GM19025 (cell line): ENCODE data around the gene ZNF648.
"Not testable (repeated sequence)": the region's sequence is repeated elsewhere in the genome, so short reads cannot be mapped to it uniquely, and the experiment has no call there.

ENCODE experiments used
- ATAC-seq: cut with Tn5 transposase; IDR thresholded peaks from one replicate; pipeline ENCODE4 v1.9.1; 2021; ENCODE audit warnings: mild to moderate bottlenecking, low read depth, moderate library complexity; ENCODE audit not compliant: unreplicated experiment

Gene ZNF648

GRCh38 chr1:182032251-182032650 lies 29.3 kb downstream of the ZNF648 start:
- ATAC-seq, result no peak

- ATAC-seq, result peak; percentile 91
Observed at GRCh38 chr1:182029379-182030331, 31.9 kb downstream of the ZNF648 start.

- no peak for ATAC-seq
Observed at GRCh38 chr1:182029002-182029378, 32.5 kb downstream of the ZNF648 start.

GRCh38 chr1:182015360-182015759 lies 46.2 kb downstream of the ZNF648 start:
- ATAC-seq, result no peak

- not testable (repeated sequence) for ATAC-seq
Observed at GRCh38 chr1:182010800-182011370, 50.6 kb downstream of the ZNF648 start.

- ATAC-seq, result not testable (repeated sequence)
Observed at GRCh38 chr1:182005398-182005797, 56.1 kb downstream of the ZNF648 start.

GRCh38 chr1:182004601-182005000 lies 56.9 kb downstream of the ZNF648 start:
- ATAC-seq, result no peak
